ENCODE data around the gene PDIA6.

The PDIA6 gene

GRCh38 chr2:10785260-10785659 is 27.3 kb downstream of the PDIA6 start:
- no peak for ATAC-seq
- TF ChIP-seq ZNF70 (CRISPR knock-in tag; IDR thresholded peaks at IDR 0.05): no peak
- TF ChIP-seq TSHZ2 (CRISPR knock-in tag; IDR thresholded peaks at IDR 0.05): no peak

GRCh38 chr2:10784719-10785118 is 27.9 kb downstream of the PDIA6 start:
- TF ChIP-seq ARNTL (CRISPR knock-in tag; IDR thresholded peaks at IDR 0.05; ENCODE audit: borderline replicate concordance, low read depth) (no peak), ZNF70 (CRISPR knock-in tag; IDR thresholded peaks at IDR 0.05) (no peak), OSR1 (CRISPR knock-in tag; IDR thresholded peaks at IDR 0.05) (no peak), BACH2 (CRISPR knock-in tag; IDR thresholded peaks at IDR 0.05; ENCODE audit: borderline replicate concordance) (no peak), ZFP3 (CRISPR knock-in tag; IDR thresholded peaks at IDR 0.05) (no peak), TSHZ2 (CRISPR knock-in tag; IDR thresholded peaks at IDR 0.05) (no peak), SNAI2 (CRISPR knock-in tag; IDR thresholded peaks at IDR 0.05) (no peak), ISL1 (CRISPR knock-in tag; IDR thresholded peaks at IDR 0.05) (no peak), ESRRG (CRISPR knock-in tag; IDR thresholded peaks at IDR 0.05) (no peak), ZC3H10 (CRISPR knock-in tag; IDR thresholded peaks at IDR 0.05) (no peak), ZNF8 (CRISPR knock-in tag; IDR thresholded peaks at IDR 0.05) (no peak)
- TF ChIP-seq, protein P1, sequence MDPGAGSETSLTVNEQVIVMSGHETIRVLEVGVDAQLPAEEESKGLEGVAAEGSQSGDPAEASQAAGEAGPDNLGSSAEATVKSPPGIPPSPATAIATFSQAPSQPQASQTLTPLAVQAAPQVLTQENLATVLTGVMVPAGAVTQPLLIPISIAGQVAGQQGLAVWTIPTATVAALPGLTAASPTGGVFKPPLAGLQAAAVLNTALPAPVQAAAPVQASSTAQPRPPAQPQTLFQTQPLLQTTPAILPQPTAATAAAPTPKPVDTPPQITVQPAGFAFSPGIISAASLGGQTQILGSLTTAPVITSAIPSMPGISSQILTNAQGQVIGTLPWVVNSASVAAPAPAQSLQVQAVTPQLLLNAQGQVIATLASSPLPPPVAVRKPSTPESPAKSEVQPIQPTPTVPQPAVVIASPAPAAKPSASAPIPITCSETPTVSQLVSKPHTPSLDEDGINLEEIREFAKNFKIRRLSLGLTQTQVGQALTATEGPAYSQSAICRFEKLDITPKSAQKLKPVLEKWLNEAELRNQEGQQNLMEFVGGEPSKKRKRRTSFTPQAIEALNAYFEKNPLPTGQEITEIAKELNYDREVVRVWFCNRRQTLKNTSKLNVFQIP (CRISPR knock-in tag; IDR thresholded peaks at IDR 0.05; ENCODE audit: borderline replicate concordance, low read depth): no peak
- TF ChIP-seq, protein P2, sequence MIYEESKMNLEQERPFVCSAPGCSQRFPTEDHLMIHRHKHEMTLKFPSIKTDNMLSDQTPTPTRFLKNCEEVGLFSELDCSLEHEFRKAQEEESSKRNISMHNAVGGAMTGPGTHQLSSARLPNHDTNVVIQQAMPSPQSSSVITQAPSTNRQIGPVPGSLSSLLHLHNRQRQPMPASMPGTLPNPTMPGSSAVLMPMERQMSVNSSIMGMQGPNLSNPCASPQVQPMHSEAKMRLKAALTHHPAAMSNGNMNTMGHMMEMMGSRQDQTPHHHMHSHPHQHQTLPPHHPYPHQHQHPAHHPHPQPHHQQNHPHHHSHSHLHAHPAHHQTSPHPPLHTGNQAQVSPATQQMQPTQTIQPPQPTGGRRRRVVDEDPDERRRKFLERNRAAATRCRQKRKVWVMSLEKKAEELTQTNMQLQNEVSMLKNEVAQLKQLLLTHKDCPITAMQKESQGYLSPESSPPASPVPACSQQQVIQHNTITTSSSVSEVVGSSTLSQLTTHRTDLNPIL (CRISPR knock-in tag; IDR thresholded peaks at IDR 0.05; ENCODE audit: low read depth): no peak
- TF ChIP-seq, protein P3, sequence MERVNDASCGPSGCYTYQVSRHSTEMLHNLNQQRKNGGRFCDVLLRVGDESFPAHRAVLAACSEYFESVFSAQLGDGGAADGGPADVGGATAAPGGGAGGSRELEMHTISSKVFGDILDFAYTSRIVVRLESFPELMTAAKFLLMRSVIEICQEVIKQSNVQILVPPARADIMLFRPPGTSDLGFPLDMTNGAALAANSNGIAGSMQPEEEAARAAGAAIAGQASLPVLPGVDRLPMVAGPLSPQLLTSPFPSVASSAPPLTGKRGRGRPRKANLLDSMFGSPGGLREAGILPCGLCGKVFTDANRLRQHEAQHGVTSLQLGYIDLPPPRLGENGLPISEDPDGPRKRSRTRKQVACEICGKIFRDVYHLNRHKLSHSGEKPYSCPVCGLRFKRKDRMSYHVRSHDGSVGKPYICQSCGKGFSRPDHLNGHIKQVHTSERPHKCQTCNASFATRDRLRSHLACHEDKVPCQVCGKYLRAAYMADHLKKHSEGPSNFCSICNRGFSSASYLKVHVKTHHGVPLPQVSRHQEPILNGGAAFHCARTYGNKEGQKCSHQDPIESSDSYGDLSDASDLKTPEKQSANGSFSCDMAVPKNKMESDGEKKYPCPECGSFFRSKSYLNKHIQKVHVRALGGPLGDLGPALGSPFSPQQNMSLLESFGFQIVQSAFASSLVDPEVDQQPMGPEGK (CRISPR knock-in tag; IDR thresholded peaks at IDR 0.05; ENCODE audit: borderline replicate concordance): no peak

DNA sequence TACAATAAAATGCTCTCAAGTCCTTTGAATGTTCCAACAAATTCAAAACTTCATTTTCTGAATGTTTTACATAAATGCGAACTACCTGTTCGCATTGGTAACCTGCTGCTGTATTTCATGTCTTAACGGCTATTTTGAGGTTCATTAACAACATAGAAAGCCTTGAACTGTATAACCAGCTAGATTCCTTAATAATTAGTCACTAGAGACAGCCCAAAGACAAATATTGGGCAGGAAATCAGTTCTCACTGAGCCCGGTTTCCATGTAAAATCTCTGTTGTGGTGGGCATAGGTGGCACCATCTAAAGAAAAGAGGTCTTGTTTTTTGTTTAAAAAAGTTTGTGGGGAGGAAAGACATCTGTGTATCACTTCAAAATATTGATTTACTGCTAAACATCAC is 29.2 kb downstream of the PDIA6 start:
- TF ChIP-seq, protein P1 (CRISPR knock-in tag; IDR thresholded peaks at IDR 0.05; ENCODE audit: borderline replicate concordance, low read depth): no peak
- TF ChIP-seq ZC3H10 (CRISPR knock-in tag; IDR thresholded peaks at IDR 0.05) (no peak), TOX (CRISPR knock-in tag; IDR thresholded peaks at IDR 0.05; ENCODE audit: borderline replicate concordance) (no peak), CSDC2 (CRISPR knock-in tag; IDR thresholded peaks at IDR 0.05) (no peak), RARB (CRISPR knock-in tag; IDR thresholded peaks at IDR 0.05) (no peak), SNAI2 (CRISPR knock-in tag; IDR thresholded peaks at IDR 0.05) (no peak), ZNF70 (CRISPR knock-in tag; IDR thresholded peaks at IDR 0.05) (no peak)
- TF ChIP-seq, protein P4, sequence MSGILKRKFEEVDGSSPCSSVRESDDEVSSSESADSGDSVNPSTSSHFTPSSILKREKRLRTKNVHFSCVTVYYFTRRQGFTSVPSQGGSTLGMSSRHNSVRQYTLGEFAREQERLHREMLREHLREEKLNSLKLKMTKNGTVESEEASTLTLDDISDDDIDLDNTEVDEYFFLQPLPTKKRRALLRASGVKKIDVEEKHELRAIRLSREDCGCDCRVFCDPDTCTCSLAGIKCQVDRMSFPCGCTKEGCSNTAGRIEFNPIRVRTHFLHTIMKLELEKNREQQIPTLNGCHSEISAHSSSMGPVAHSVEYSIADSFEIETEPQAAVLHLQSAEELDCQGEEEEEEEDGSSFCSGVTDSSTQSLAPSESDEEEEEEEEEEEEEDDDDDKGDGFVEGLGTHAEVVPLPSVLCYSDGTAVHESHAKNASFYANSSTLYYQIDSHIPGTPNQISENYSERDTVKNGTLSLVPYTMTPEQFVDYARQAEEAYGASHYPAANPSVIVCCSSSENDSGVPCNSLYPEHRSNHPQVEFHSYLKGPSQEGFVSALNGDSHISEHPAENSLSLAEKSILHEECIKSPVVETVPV (CRISPR knock-in tag; IDR thresholded peaks at IDR 0.05): no peak
- TF ChIP-seq, protein P2 (CRISPR knock-in tag; IDR thresholded peaks at IDR 0.05; ENCODE audit: low read depth): no peak

More at GRCh38 chr2:10784719-10785118, 27.9 kb downstream of the PDIA6 start:
- ATAC-seq: no peak

More for the DNA sequence above, 29.2 kb downstream of the PDIA6 start:
- no peak for ATAC-seq

All from SK-N-SH treated with all-trans-retinoic acid at 6 μM for 48 hours (cell line).